HG03442 (cell line): ENCODE measurements around the gene LRRN2.

ENCODE experiments used
- ATAC-seq: cut with Tn5 transposase; IDR thresholded peaks from one replicate; pipeline ENCODE4 v1.9.1; 2021; ENCODE audit warnings: mild to moderate bottlenecking, moderate library complexity; ENCODE audit not compliant: unreplicated experiment

Gene LRRN2

DNA sequence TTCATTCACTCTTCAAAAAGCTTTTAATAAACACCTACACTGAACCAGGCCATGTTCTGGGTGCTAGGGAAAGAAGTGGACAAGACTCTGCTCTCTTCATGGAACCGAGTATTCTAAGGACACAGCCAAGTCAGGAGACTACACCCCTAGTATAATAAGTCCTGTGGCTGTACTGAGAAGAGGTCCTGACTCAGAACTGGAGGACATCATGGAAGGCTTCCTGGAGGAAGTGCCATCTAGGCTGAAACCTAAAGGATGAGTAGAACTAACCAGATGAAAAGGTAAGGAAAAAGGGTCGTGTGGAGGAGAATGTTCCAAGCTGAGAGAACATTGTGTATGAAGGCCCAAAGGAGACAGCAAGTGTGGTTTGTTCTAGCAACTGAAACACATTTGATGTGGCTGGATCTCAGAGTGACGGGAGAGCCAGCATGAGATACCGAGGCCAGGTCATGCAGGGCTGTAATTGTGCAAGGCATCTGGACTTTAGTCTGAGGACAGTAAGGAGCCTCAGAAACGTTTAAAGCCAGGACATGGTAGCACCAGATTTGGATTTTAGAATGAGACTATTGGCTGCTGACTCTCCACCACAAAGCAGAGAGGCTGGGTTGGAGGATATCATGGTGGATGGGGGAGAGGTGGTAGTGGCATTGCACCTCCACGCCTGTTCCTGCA lies 82.5 kb downstream of the LRRN2 start:
- ATAC-seq = no peak

DNA sequence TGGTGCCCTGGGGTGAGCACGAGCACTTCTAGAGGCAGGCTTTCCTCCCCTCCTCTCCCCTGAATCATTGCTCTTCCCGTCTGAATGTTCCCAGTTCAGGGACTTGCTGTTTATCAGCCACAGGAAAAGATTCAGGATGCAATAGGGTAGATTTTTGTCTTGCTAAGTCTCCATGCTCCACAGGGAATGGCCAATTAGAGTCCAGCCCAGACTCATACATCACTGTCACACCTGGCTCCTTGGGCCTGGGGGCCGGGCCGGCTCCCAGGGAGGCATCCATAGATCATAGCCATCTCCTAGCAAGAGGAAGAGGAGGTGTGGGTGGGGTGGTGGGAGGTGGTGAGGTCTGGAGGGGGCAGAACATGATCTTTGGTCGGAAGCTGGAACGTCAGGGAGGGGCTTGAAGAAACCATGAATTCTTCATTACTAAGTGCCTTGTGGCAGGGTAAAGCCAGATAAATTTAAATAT lies 83.4 kb downstream of the LRRN2 start:
- ATAC-seq = no peak

DNA sequence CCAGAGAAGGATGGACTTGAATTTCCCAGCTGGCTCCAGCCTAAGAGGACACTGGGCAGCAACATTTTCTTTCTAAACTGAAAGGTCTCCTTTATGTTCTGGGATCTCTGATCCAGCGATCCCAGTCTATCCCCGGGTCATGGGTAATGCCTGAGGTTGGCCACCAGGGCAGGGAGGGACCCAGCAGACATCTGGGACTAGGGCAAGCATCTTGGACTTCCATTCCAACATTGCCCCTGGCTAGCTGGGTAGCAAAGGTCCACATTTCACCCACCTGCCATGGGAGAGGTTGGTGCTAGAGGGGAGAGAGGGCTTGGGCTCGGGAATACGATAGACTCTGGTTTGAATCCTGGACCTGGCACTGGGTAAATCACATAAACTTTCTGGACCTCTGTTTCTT lies 84.6 kb downstream of the LRRN2 start:
- ATAC-seq = no peak

DNA sequence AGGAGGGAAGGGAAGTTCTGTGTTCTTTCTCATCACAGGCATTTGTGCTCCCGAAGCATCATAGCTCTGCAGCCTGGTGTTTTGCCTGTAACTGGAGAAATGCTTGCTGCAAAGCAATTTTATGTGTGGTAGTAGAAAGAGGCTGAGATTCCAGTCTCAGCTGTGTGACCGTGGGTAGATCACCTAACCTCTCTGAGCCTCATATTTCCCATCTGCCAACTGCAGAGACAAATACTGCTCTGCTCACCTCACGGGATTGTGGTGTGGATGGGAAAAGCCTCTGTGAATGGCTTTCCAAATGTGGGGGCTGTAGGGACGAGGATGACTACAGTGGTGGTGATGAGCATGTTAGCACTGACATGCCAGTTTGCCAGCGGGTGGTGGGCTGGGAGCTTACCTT lies 85.3 kb downstream of the LRRN2 start:
- ATAC-seq = no peak

DNA sequence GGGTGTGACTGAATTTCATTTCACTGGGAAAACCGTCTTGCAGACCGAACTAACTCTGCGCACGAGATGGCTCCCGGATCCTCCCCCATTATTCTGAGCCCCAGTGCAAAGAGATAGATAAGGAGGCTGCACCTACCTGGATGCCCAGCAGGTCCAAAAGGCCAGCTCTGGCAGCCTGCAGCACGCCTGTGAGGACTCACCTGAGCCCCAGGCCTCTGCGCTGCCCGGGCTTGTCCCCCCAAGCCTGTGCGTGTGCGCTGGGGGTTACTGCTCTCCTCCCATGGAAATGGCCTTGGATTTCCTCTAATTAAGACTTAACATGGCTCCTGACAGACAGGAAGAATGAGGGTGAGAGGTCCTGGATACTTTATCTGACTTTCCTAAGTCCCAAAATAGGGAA lies 85.9 kb downstream of the LRRN2 start:
- no peak for ATAC-seq

DNA sequence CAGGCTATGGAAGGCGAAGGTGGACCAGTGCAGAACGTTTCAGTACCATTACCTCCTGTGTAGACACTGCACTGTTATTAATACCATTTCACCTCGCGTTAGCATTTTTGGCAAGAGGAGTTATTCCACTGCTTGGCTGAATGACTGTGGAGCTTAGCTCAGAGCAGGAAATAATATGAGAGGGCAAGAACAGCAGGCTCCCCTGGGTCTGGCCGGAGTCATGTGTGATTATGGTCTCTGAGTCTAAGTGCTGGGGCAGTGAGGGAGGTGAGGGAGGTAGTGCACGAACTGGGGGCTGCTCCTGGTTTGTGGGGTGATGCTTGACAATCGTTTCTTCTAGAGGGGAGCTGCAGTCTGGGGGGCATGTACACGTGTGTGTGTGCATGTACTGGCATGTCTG lies 86.4 kb downstream of the LRRN2 start:
- no peak for ATAC-seq

DNA sequence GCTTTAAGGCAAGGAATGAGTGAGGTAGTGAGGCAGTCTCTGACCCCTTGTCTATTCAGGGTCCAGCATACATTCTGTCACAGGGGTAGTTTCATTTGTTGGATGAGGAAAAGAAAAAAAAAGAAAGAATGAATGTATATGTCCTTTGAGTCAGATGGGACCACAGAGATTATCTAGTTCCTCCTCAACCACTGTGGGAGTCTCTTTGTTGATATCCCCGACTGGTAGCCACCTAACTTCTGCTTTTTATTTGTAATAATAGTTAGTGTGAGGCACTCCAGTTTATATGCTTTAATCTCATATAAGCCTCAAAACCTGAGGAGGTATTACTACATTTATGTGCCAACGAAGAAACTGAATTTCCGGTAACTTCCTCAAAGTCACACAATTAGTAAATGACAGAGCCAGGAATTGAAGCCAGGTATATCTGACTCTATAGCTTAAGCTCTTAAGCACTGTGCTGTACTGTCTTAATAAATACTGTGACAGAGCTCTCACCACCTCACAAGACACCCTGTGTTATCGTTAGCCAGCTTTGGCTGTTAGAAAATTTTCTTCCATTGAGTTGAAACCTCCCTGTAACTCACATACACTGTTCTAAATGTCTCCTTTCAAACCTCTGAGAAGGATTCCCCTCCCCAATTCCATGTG lies 87.1 kb downstream of the LRRN2 start:
- no peak for ATAC-seq

DNA sequence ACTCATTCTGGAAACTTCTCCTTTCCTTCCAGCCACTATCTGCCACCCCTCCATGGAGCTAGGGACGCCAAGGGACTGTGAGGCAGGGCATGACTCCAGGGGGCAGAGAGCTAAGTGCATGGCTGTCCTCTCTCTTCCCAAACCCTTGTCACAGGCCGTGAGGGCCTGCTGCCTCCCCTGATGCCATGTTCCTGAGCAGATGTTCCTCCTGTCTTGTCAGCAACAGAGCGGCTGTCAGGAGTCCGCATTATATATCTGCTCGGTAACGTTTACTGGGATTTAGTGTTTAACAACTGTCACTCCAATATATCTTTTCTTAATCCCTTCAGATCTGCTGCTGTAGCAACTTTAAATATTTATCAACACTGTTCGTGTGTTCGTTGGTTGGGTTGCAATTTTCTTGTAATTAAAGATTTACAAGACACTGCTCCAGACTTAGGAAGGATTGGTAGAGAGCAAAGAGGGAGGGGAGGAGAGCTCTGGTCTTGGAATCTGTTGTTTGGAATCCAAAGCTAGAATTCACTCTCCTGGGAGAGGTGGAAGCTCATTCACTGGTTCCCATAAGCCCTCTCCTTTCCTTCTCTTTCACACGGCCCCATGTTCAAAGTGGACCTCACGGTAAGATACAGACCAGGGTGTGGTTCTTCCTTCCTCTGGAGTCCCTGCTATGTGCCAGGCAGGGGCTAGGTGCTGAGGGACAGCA lies 93.1 kb downstream of the LRRN2 start:
- no peak for ATAC-seq

DNA sequence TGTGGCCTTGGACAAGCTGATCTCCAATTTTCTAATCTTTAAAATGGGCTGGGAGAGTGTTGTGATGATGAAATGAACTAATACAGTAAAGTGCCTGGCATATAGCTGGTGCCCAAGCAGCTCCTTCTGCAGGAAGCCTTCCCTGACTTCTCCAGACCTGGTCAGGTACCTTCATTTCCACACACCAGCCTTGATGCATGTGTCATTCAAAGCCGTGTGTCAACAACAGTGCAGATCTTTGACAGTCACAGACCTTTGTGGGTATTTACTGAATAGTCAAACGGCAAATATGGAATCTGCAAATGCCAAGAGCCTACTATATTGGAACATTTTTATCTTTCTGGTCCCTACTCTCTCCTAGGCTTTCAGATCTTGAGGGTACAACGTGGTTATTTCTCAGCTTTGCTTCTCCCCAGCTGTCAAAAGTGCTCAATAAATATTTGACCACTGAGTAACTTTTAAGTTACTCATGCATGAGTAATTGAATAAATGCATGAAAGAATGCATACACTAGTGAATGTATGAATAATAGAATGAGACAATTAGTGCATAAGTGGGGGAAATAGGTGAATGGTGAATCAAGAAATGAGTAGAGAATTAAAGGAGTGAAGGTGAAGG lies 94.0 kb downstream of the LRRN2 start:
- no peak for ATAC-seq

DNA sequence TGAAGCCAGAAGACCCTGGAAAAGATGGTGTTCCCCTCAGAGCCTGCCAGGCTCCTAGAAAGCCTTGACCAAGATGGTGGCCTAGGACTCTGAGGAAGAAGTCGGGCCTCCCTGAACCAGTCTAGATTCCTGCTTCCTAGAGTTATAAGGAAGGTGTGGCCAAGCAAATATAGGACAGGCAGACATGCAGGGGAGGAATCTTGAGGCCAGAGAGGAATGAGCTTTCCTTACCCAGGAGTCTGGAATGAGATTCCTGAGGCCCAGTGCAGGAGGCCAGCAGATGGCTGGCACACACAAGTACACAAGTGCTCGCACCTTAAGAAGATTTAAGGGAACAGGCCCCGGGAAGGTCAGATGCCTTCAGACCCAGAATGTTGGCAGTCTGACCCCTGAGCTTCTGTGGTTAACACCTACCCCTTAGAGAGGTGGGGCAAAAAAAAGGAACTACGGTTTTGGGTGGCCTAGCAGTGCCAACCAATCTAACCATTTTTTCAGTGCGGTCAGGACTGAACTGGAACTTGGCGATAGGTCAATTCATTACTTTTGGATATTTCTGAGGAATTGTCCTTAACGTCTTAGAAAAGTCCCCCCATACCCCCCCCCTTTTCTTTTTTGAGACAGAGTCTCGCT lies 96.0 kb downstream of the LRRN2 start:
- ATAC-seq = no peak

DNA sequence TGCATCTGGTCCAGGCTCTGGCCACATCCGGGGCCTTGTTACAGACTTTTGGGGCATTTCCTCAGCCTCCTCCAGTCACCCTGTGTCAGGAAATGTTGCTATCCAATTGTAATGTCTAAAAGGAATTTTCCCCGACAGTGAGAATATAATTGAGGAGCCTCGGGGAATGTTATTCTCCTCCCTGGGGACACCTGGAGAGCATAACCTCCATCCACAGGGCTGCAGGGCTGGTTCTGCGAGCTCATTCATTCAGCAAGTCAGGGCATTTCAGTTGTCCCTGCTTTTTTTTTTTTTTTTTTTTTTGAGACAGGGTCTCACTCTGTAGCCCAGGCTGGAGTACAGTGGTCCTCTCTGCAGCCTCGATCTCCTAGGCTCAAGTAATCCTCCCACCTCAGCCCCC lies 96.7 kb downstream of the LRRN2 start:
- no peak for ATAC-seq

DNA sequence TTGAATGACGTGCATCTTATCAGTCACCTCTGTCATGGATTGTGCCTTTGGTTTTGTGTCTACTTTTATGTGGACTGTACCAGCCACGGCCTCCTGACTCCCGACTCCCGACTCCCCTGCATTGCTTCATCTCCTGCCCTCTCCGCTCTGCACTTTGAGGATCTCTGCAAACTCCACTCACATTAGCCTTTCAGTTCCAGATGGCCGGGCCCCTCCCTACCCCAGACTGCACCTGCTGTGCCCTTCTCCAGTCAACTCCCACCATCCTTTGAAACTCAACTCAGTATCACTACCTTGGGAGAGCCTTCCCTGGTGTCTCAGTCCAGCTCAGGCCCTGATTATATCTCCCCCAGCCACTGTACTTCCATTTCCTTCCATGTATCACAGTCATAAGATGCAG lies 97.9 kb downstream of the LRRN2 start:
- ATAC-seq = no peak

DNA sequence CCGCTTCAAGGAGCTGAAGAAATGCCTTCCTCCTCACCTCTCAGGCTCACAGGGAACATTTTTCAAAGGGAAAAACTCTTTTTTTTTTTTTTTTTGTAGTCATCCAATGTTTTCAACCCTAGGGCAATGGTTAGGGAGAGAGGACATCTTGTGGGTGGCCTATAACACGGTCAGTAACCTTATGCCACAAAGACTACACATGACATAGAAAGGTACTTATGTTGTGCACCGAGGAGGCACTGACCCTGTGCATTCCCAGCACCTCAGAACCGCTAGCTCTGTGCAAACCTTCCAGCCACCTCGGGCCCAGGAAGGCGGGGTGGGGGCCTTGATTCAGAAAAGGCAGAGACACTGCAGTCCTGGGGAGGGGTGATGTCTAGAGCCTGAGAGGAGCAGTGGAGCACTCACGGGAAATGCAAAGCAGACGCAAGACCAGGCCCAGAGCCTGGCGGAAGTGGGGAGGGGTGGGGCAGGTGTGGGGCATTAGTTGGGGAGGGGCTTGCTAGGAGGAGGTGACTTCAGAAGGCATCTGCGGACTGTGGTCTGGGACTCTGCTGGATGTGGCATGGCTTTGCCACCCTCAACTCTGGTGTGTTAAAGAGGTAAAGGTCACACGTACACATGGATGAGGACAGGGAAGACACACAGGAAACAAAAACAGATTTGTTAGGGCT lies 100.7 kb downstream of the LRRN2 start:
- no peak for ATAC-seq

DNA sequence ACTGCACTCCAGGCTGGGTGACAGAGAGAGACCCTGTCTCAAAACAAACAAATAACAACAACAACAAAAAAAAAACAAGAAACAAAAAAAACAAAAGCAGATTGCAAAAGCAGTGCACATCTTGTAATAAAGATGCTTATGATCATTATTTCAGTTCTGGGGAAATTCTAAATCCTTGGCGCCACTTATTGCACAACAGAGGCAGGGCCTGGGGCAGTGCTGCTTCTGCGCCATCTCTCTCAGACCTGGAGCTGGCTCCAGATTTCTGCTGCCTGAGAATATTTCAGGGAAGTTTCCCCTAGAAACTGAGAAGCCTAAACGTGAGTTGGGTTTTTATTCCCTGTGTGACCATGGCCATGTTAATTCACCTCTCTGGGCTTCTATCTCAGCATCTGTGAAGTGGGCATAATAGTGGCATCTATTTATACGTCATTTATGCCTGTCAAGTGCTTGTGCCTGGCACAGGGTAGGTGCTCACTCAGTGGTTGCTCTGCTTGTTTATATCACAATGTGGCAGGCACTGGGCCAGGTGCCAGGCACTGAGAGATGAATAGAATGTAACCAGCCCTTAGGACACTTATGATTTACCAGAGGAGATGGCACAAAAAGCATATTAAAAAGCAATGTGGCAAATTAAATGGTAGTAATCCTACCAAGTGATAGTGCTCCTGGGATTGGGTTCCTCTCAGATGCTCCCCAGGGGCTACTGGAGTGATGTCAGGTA lies 101.5 kb downstream of the LRRN2 start:
- ATAC-seq = no peak

DNA sequence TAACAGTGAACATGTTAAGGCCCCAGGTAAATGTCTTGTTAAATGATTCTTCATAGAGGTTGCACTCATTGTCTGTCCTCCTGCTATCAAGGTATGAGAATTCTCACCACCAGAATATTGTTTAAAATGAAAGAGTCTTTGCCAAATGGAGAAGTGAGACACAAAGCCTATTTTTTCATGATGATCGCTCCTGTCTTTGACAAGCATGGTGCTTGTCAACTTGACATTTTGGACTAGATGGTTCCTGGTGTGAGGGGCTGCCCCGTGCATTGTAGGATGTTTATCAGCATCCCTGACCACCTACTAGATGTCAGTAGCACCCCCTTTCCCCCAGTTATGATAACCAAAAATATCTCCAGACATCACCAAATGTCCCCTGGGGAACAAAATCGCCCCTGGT lies 103.8 kb downstream of the LRRN2 start:
- no peak for ATAC-seq

DNA sequence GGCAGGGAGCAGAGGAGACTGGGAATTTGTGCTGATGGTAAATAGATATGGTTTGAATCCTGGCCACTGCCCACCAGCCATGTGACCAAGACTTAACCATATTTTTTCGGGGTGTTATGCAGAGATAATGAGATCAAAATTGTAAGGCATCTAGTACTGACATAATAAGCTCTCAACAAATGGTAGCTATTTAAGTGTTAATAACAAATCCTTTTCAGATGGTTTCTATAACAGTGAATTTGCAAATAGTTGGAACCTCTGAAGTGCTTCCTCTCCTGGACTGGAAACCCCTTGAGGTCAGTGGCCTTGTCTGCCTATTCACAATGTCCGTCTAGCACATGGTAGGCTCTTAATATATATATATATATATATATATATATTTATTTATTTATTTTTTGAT lies 104.7 kb downstream of the LRRN2 start:
- no peak for ATAC-seq

DNA sequence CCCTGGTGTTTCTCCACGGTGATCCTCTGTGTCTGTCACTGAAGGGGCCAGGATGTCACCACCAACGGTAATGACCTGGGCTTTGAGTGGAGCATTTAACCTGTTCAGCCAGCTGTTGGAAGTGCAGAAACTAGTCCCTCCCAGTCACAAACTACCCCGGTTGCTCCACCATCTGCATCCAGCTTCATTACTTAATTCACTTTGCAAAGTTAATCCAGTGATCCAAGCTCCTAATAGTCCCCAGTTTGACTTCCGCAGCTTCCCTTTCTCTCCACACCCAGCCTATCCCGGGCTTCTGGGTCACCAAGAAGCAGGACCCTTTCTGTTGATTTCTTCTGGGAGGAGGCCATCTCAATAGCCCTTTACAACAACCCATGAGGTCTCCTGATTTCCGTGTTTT lies 105.9 kb downstream of the LRRN2 start:
- no peak for ATAC-seq

DNA sequence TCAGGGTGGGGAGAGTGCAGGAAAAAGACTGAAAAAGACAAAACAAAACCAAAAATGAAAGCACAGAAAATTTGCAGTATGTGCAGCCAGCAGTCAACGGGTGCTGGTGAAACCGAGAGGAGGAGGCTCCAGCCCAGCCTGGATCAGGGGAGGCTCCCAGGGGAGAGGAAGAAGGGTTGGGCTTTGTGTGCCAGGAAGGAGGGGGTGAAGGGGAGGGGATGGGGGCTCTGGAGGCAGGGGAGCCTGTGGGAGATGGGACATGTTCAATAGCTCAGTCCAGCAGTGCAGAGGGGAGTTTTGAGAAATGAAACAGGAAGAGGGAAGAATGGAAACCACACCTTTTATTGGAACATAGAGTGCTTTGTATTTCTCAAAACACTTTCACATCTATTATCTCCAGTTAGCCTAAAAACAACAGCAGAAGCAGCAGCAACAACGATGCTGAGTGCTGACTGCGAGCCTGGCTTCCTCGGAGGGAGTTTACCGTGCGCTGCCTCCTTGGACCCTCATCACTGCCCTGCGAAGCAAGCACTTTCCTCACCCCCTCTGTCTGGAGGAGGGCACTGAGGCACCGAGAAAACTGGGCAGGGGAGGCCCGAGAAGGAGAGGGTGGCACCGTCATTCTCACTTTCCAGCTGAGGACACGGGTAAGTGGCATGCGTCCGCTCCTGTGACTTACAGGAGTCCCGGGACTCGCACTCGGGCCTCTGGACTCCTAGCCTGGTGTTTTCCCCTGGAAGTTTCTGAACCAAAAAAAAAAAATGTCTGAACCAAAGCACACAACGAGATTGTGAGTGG lies 106.5 kb downstream of the LRRN2 start:
- peak; percentile 74 for ATAC-seq

DNA sequence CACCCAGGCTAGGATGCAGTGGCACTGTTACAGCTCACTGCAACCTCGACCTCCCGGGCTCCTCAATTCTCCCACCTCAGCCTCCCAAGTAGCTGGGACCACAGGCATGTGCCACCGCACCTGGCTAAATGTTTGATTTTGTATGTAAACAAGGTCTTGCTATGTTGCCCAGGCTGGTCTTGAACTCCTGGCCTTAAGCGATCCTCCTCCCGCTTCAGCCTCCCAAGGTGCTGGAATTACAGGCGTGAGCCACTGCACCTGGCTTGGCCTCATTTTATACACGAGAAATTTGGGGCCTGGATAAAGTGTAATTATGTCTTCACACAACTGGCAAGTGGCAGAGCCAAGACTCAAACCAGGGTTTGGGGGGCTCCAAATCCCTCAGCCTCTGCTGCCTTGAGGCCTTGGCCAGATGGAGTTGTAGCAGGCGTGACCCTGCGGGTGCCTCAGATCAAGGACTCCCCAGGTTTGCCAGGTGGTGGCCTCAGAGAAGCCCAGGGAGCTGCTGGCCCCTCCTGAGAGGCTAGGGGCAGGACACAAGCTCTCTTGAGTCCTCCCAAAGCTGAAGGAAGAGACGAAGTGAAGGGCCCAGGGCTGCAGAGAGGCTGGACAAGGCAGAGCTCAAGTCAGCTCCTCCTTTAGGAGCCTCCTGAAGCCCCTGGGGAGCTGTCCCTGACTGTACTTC lies 107.6 kb downstream of the LRRN2 start:
- no peak for ATAC-seq
